Measurements from ENCODE around the gene NMNAT2. TPM values are rescaled to one million over a fixed set of nuclear protein-coding genes. Genes with fewer than 3 reads are reported as not detected.

The NMNAT2 gene
- total and polyA plus RNA-seq, 2 of the 8 experiments (the other 6 are each of a cell fraction or from before 2014, with no cell fraction given) = 6.5 to 20.9 TPM

DNA sequence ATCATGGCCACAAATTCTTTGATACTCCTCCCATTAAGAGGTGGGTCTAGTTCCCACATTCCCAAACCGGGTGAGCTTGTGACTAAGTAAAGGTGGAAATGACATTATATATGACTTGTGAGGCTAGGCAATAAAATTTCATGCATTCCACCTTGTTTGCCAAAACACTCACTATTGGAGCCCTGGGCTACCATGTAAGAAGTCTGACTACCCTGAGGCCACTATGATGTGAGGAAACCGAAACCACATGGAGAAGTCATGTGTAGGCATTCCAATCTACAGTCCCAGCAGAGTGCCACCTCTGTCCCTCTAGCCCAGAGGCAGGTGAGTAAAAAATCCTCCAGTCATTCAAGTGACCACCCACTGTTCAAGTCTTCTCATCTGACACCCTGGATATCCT lies 36.2 kb upstream of the NMNAT2 start (continued):
- TF ChIP-seq, protein P1, sequence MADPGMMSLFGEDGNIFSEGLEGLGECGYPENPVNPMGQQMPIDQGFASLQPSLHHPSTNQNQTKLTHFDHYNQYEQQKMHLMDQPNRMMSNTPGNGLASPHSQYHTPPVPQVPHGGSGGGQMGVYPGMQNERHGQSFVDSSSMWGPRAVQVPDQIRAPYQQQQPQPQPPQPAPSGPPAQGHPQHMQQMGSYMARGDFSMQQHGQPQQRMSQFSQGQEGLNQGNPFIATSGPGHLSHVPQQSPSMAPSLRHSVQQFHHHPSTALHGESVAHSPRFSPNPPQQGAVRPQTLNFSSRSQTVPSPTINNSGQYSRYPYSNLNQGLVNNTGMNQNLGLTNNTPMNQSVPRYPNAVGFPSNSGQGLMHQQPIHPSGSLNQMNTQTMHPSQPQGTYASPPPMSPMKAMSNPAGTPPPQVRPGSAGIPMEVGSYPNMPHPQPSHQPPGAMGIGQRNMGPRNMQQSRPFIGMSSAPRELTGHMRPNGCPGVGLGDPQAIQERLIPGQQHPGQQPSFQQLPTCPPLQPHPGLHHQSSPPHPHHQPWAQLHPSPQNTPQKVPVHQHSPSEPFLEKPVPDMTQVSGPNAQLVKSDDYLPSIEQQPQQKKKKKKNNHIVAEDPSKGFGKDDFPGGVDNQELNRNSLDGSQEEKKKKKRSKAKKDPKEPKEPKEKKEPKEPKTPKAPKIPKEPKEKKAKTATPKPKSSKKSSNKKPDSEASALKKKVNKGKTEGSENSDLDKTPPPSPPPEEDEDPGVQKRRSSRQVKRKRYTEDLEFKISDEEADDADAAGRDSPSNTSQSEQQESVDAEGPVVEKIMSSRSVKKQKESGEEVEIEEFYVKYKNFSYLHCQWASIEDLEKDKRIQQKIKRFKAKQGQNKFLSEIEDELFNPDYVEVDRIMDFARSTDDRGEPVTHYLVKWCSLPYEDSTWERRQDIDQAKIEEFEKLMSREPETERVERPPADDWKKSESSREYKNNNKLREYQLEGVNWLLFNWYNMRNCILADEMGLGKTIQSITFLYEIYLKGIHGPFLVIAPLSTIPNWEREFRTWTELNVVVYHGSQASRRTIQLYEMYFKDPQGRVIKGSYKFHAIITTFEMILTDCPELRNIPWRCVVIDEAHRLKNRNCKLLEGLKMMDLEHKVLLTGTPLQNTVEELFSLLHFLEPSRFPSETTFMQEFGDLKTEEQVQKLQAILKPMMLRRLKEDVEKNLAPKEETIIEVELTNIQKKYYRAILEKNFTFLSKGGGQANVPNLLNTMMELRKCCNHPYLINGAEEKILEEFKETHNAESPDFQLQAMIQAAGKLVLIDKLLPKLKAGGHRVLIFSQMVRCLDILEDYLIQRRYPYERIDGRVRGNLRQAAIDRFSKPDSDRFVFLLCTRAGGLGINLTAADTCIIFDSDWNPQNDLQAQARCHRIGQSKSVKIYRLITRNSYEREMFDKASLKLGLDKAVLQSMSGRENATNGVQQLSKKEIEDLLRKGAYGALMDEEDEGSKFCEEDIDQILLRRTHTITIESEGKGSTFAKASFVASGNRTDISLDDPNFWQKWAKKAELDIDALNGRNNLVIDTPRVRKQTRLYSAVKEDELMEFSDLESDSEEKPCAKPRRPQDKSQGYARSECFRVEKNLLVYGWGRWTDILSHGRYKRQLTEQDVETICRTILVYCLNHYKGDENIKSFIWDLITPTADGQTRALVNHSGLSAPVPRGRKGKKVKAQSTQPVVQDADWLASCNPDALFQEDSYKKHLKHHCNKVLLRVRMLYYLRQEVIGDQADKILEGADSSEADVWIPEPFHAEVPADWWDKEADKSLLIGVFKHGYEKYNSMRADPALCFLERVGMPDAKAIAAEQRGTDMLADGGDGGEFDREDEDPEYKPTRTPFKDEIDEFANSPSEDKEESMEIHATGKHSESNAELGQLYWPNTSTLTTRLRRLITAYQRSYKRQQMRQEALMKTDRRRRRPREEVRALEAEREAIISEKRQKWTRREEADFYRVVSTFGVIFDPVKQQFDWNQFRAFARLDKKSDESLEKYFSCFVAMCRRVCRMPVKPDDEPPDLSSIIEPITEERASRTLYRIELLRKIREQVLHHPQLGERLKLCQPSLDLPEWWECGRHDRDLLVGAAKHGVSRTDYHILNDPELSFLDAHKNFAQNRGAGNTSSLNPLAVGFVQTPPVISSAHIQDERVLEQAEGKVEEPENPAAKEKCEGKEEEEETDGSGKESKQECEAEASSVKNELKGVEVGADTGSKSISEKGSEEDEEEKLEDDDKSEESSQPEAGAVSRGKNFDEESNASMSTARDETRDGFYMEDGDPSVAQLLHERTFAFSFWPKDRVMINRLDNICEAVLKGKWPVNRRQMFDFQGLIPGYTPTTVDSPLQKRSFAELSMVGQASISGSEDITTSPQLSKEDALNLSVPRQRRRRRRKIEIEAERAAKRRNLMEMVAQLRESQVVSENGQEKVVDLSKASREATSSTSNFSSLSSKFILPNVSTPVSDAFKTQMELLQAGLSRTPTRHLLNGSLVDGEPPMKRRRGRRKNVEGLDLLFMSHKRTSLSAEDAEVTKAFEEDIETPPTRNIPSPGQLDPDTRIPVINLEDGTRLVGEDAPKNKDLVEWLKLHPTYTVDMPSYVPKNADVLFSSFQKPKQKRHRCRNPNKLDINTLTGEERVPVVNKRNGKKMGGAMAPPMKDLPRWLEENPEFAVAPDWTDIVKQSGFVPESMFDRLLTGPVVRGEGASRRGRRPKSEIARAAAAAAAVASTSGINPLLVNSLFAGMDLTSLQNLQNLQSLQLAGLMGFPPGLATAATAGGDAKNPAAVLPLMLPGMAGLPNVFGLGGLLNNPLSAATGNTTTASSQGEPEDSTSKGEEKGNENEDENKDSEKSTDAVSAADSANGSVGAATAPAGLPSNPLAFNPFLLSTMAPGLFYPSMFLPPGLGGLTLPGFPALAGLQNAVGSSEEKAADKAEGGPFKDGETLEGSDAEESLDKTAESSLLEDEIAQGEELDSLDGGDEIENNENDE (IDR thresholded peaks at IDR 0.05; ENCODE audit: insufficient replicate concordance, low read length) = no peak
- TF ChIP-seq BRCA1 (IDR thresholded peaks at IDR 0.05; ENCODE audit: low read depth, low read length) (no peak), TAF7 (optimal IDR thresholded peaks at IDR 0.05; ENCODE audit: borderline replicate concordance, low read depth, low read length) (no peak), KDM1A (IDR thresholded peaks at IDR 0.05; ENCODE audit: borderline replicate concordance, low read length) (no peak), NANOG (IDR thresholded peaks at IDR 0.05; ENCODE audit: insufficient read depth, low read depth, low read length, poor library complexity, severe bottlenecking) (no peak), EGR1 (IDR thresholded peaks at IDR 0.05; ENCODE audit: borderline replicate concordance, low read depth, low read length) (no peak), GABPA (IDR thresholded peaks at IDR 0.05; ENCODE audit: borderline replicate concordance, insufficient read depth, low read length) (no peak), GTF2F1 (IDR thresholded peaks at IDR 0.05; ENCODE audit: borderline replicate concordance, low read depth, low read length) (no peak), CEBPB (IDR thresholded peaks at IDR 0.05; ENCODE audit: low read depth, low read length) (no peak), ZNF274 (IDR thresholded peaks at IDR 0.05; ENCODE audit: borderline replicate concordance, extremely low read depth, low read length) (no peak), TCF12 (IDR thresholded peaks at IDR 0.05; ENCODE audit: low read depth, low read length) (no peak), EP300 (IDR thresholded peaks at IDR 0.05; ENCODE audit: borderline replicate concordance in 1 of 2, low read depth in 2 of 2, low read length in 2 of 2) (no peak)
